HUES6 (cell line): ENCODE measurements around the gene PRKACG.

Experiments
- H3K27ac ChIP-seq: 2 replicates; pipeline ENCODE4 v1.7.0; 2013; ENCODE audit warnings: low read depth, mild to moderate bottlenecking, low read length, inconsistent platforms
- H3K27me3 ChIP-seq: 2 replicates; pipeline ENCODE4 v1.6.1; 2013; ENCODE audit warnings: low read length; ENCODE audit not compliant: control insufficient read depth, insufficient read depth
- H3K36me3 ChIP-seq: 2 replicates; pipeline ENCODE4 v1.6.1; 2013; ENCODE audit warnings: low read length; ENCODE audit not compliant: control insufficient read depth, insufficient read depth
- H3K4me1 ChIP-seq: 2 replicates; pipeline ENCODE4 v1.6.1; 2013; ENCODE audit warnings: low read length; ENCODE audit not compliant: control insufficient read depth, insufficient read depth
- H3K4me3 ChIP-seq: 2 replicates; pipeline ENCODE4 v1.5.1; 2013; ENCODE audit warnings: low read depth, low read length
- H3K9ac ChIP-seq: one replicate; pipeline ENCODE4 v1.6.1; 2013; ENCODE audit warnings: mild to moderate bottlenecking, low read length
- H3K9me3 ChIP-seq: 2 replicates; pipeline ENCODE4 v1.6.1; 2013; ENCODE audit warnings: low read depth, low read length; ENCODE audit not compliant: control insufficient read depth, insufficient read depth

The PRKACG gene

DNA sequence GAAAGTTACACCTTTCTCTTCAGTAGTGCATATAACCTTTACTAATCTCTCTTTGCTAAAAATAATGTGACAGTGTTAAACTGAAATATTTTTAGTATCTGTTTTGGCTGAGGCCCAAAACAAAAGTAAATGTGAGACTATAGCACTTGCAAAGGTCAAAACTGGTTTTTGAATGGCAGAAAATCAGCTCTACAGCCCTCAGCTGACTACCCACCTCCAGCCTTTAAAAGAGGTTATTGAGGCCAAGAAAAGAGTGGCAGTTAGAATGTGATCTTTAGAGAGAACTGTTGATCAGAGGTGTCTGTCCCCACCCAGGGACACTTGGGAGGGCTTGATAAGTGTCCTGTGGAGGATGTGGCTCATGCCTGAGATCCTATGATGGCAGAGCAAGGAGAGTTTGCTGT is 30.9 kb downstream of the PRKACG start:
- no peak overlapping the region for H3K27ac ChIP-seq
- peaks cover 27% of the 10 kb centered on the region for H3K4me1 ChIP-seq
- no peaks in the 10 kb centered on the region for H3K9me3 ChIP-seq
- no peaks in the 10 kb centered on the region for H3K27me3 ChIP-seq
- no peaks in the 10 kb centered on the region for H3K36me3 ChIP-seq
- H3K9ac ChIP-seq = no peak overlapping the region
- H3K4me3 ChIP-seq = no peak overlapping the region

DNA sequence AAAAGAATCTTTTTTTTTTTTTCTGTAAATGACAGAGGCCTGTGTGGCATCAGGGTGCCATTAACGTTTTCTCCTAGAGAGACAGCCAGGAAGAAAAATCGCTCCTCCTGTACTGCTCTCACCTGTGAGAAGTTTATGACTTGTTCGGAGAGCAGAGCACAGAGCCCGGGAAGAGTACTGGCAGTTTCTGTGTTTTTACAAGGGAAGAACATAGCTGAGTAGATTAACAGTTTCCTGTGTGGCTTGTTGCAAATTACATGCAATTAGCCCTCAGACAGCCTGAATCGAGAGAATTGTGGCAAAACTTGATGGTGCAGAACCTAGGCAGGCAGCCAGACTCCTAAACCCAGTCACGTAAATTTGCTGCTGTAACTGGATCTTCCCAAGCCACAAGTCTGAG is 32.1 kb downstream of the PRKACG start:
- H3K27me3 ChIP-seq = no peaks in the 10 kb centered on the region
- H3K4me3 ChIP-seq = no peak overlapping the region
- H3K9me3 ChIP-seq = peaks cover 3% of the 10 kb centered on the region
- no peak overlapping the region for H3K27ac ChIP-seq
- H3K9ac ChIP-seq = no peak overlapping the region
- peaks cover 27% of the 10 kb centered on the region for H3K4me1 ChIP-seq
- H3K36me3 ChIP-seq = no peaks in the 10 kb centered on the region

- no peak overlapping the region for H3K4me3 ChIP-seq
- H3K4me1 ChIP-seq = peaks cover 27% of the 10 kb centered on the region
- H3K27ac ChIP-seq = no peak overlapping the region
- no peaks in the 10 kb centered on the region for H3K27me3 ChIP-seq
- peaks cover 13% of the 10 kb centered on the region for H3K9me3 ChIP-seq
- no peak overlapping the region for H3K9ac ChIP-seq
- no peaks in the 10 kb centered on the region for H3K36me3 ChIP-seq
These were observed 33.5 kb downstream of the PRKACG start for GRCh38 chr9:68980341-68980914.

DNA sequence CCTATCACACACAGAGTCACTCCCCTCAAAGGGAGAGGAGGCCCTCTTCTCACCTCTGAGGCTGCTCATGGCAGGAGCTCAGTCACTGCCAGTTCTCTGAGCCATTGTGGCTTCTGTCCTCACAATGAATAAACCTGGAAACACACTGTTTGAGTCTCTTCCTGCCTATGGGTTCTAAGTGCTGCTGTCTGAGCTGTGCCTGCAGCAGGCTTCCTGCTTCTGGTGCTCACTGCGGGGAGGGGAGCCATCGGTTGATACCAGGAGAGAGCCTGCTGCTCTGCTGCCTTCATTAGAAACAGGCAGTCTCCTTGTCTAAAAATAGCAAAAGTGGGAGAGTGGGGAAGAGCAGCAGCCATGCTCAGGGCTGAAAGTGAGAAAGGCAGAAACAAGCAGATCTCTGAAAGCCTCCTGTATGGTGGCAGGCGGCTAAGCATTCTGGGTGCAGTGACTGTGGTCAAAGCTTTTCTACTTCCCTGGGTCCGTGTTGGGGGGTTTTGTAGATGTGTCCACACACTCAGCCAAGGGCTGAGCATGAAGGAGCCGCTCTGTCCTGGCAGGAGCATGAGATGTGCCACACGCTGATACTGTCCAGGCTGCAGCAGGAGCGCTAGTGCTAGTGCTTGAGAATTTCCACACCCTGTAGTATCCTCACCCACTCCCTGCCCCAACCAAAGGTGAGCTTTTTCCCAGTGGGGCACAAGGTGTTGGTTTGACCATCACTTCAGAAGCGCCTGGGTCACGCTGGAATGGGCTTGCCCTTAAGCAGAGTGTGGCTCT is 34.2 kb downstream of the PRKACG start:
- peaks cover 27% of the 10 kb centered on the region for H3K4me1 ChIP-seq
- no peaks in the 10 kb centered on the region for H3K27me3 ChIP-seq
- H3K4me3 ChIP-seq = no peak overlapping the region
- H3K9ac ChIP-seq = no peak overlapping the region
- no peak overlapping the region for H3K27ac ChIP-seq
- peaks cover 13% of the 10 kb centered on the region for H3K9me3 ChIP-seq
- H3K36me3 ChIP-seq = no peaks in the 10 kb centered on the region

DNA sequence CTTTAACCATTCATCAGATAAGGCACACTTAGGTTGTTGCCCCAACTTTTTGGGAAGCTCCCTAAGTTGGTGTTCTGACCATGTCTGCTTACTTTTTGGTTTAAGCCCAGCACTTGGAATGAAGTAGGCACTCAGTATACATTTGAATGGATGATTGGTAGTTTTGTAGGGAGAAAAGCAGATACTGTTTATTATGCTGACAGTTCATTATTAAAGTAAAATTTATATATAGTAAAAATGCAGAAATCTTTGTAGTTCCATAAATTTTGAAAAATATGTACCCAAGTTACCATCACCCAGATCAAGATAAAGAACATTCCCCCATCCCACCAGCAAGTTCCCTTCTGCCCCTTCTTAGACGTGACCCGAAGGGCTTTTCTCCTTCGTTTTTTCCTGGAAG is 35.4 kb downstream of the PRKACG start:
- Histone ChIP-seq H3K27me3 (no peaks in the 10 kb centered on the region), H3K36me3 (no peaks in the 10 kb centered on the region), H3K4me3 (no peak overlapping the region), H3K4me1 (peaks cover 27% of the 10 kb centered on the region), H3K27ac (no peak overlapping the region), H3K9ac (no peak overlapping the region), H3K9me3 (peaks cover 13% of the 10 kb centered on the region)

- Histone ChIP-seq H3K27ac (no peak overlapping the region), H3K36me3 (no peaks in the 10 kb centered on the region), H3K9ac (no peak overlapping the region), H3K4me1 (peaks cover 27% of the 10 kb centered on the region), H3K27me3 (no peaks in the 10 kb centered on the region), H3K9me3 (peaks cover 13% of the 10 kb centered on the region), H3K4me3 (no peak overlapping the region)
These were observed 35.8 kb downstream of the PRKACG start for GRCh38 chr9:68978066-68978465.

DNA sequence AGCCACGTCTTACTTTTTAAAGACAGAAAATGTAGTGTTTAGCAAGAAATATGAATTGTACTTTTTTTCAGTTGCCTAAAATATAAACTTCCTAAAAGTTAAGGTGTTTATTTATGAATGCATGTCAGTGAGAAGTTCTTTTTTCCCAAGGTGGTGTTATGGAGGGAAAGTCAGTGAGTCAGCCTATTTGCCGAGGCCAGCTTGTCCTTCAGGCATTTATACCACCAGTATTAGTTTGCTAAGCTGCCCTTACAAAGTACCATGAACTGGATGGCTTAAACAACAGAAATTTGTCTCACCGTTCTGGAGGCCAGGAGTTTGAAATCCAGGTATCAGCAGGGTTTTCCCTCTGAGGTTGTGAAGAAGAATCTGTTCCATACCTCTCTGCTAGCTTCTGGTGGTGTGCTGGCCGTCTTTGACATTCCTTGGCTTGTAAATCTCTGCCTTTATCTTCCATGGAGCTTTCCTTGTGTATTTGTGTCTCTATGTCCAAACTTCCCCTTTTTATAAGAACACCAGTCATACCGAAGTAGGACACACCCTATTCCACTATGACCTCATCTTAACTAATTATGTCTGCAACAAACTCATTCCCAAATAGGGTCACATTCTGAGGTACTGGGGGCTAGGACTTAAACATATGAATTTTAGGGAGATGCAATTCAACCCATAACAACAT is 38.4 kb downstream of the PRKACG start:
- no peak overlapping the region for H3K9ac ChIP-seq
- no peaks in the 10 kb centered on the region for H3K36me3 ChIP-seq
- H3K4me3 ChIP-seq = no peak overlapping the region

GRCh38 chr9:68974901-68975300 is 39.0 kb downstream of the PRKACG start:
- H3K4me1 ChIP-seq = peaks cover 8% of the 10 kb centered on the region
- peaks cover 13% of the 10 kb centered on the region for H3K9me3 ChIP-seq
- H3K27me3 ChIP-seq = no peaks in the 10 kb centered on the region
- no peak overlapping the region for H3K27ac ChIP-seq
- no peak overlapping the region for H3K4me3 ChIP-seq
- no peak overlapping the region for H3K9ac ChIP-seq
- no peaks in the 10 kb centered on the region for H3K36me3 ChIP-seq

More for the DNA sequence above, 38.4 kb downstream of the PRKACG start:
- Histone ChIP-seq H3K27ac (no peak overlapping the region), H3K9me3 (peaks cover 13% of the 10 kb centered on the region), H3K27me3 (no peaks in the 10 kb centered on the region), H3K4me1 (peaks cover 14% of the 10 kb centered on the region)

- Histone ChIP-seq H3K9ac (no peak overlapping the region), H3K4me1 (peaks cover 3% of the 10 kb centered on the region), H3K36me3 (no peaks in the 10 kb centered on the region), H3K9me3 (peaks cover 13% of the 10 kb centered on the region), H3K4me3 (no peak overlapping the region), H3K27me3 (no peaks in the 10 kb centered on the region), H3K27ac (no peak overlapping the region)
These were observed 39.5 kb downstream of the PRKACG start for GRCh38 chr9:68974431-68974830.

GRCh38 chr9:68973619-68974018 is 40.3 kb downstream of the PRKACG start:
- no peak overlapping the region for H3K4me3 ChIP-seq
- no peak overlapping the region for H3K9ac ChIP-seq
- H3K9me3 ChIP-seq = peaks cover 13% of the 10 kb centered on the region
- no peaks in the 10 kb centered on the region for H3K27me3 ChIP-seq
- no peaks in the 10 kb centered on the region for H3K36me3 ChIP-seq
- H3K4me1 ChIP-seq = no peaks in the 10 kb centered on the region
- H3K27ac ChIP-seq = no peak overlapping the region

GRCh38 chr9:68970151-68970550 is 43.8 kb downstream of the PRKACG start:
- H3K27ac ChIP-seq = no peak overlapping the region
- no peaks in the 10 kb centered on the region for H3K27me3 ChIP-seq
- H3K36me3 ChIP-seq = no peaks in the 10 kb centered on the region
- H3K9me3 ChIP-seq = no peaks in the 10 kb centered on the region
- no peak overlapping the region for H3K4me3 ChIP-seq
- H3K9ac ChIP-seq = no peak overlapping the region
- no peaks in the 10 kb centered on the region for H3K4me1 ChIP-seq
